Stimulated activated CD4-positive, alpha-beta T cell treated with anti-CD3 and anti-CD28 coated beads, Interleukin-15, amount 100 ng/mL, for 1 hour (primary cell): ENCODE data around the gene CDCP2.
"Not testable (repeated sequence)": the region's sequence is repeated elsewhere in the genome, so short reads cannot be mapped to it uniquely, and the experiment has no call there.

ENCODE experiments used
- DNase-seq, 2 donors: peaks; one replicate each; pipeline ENCODE4 v3.0.0-alpha.2; 2020; ENCODE audit warnings: low read depth in 1 of 2, low spot score in 1 of 2

CDCP2 gene

GRCh38 chr1:54094730-54095105 is 58.1 kb downstream of the CDCP2 start:
- not testable (repeated sequence) for DNase-seq

- no peak for DNase-seq
Measured at GRCh38 chr1:54094001-54094729, 58.6 kb downstream of the CDCP2 start.

GRCh38 chr1:54091666-54092065 is 61.1 kb downstream of the CDCP2 start:
- DNase-seq: no peak

GRCh38 chr1:54088385-54088784 is 64.4 kb downstream of the CDCP2 start:
- DNase-seq: no peak

- no peak for DNase-seq
Measured at GRCh38 chr1:54086754-54087153, 66.0 kb downstream of the CDCP2 start.

- no peak for DNase-seq
Measured at GRCh38 chr1:54084794-54085193, 68.0 kb downstream of the CDCP2 start.
